HepG2 (cell line): ENCODE data around the gene HOXA13. TPM values are rescaled to one million over a fixed set of nuclear protein-coding genes. Genes with fewer than 3 reads are reported as not detected.

Experiments used
- ATAC-seq: fragments of 200-7000 bp; cut with Tn5 transposase; 3 replicates; pipeline ENCODE4 v1.9.1; 2020; ENCODE audit warnings: mild to moderate bottlenecking, moderate library complexity
- BruUV-seq: library from RNA; stranded (reverse); fragments of 400-500 nt; replicated peaks from 2 replicates; lab custom pipeline; 2021; lab: Mats Ljungman, UMichigan
- CTCF ChIA-PET: fragments of 300-600 bp; formaldehyde crosslinking; extraction: SDS; loops from one replicate; lab custom pipeline; 2021; ENCODE audit warnings: low total read pairs, inconsistent platforms, low intra/inter-chr PET ratio; lab: Yijun Ruan, JAX
- POLR2A ChIA-PET: fragments of 350-600 bp; sonication (Branson Sonifier 250); formaldehyde crosslinking; loops from one replicate; lab custom pipeline; 2020; ENCODE audit warnings: antibody characterized with exemption, inconsistent platforms; lab: Yijun Ruan, JAX
- DNase-seq: peaks from one replicate; pipeline ENCODE4 v3.0.0-alpha.2; 2015; ENCODE audit warnings: low spot score
- FAIRE-seq: peaks from 3 replicates; lab custom pipeline; 2011; peaks lifted over from hg19 to GRCh38; lab: Jason Lieb, UNC
- H2AFZ ChIP-seq: one replicate; pipeline ENCODE4 v1.6.1; 2011; ENCODE audit warnings: low read length, inconsistent platforms
- H3K27ac ChIP-seq: fragments of 300-600 bp; 3 replicates; pipeline ENCODE4 v1.8.0; 2011; ENCODE audit warnings: mixed run types, mild to moderate bottlenecking, mixed read lengths, low read length, inconsistent platforms; ENCODE audit not compliant: insufficient read depth; ENCODE audit errors: extremely low read length
- H3K27me3 ChIP-seq, 2 experiments: fragments of 200-600 bp in 1 of 2; 2 replicates in 1 of 2; 3 replicates in 1 of 2; pipeline versions ENCODE4 v1.6.0 to v1.8.0; 2011; ENCODE audit warnings: low read length in 2 of 2, mild to moderate bottlenecking in 2 of 2, moderate library complexity in 2 of 2, inconsistent platforms in 1 of 2; ENCODE audit not compliant: insufficient read depth in 2 of 2, control insufficient read depth in 1 of 2
- H3K36me3 ChIP-seq, 2 experiments: fragments of 200-600 bp in 1 of 2; replicated peaks in 1 of 2; 2 replicates in 1 of 2; 3 replicates in 1 of 2; pipeline versions ENCODE4 v1.5.1 to v1.8.0; 2011; ENCODE audit warnings: low read length in 2 of 2, inconsistent platforms in 1 of 2; ENCODE audit not compliant: insufficient read depth in 2 of 2, control insufficient read depth in 1 of 2
- H3K4me1 ChIP-seq: 2 replicates; pipeline ENCODE4 v1.5.1; 2012; ENCODE audit warnings: low read length, inconsistent platforms; ENCODE audit not compliant: insufficient read depth
- H3K4me2 ChIP-seq: 2 replicates; pipeline ENCODE4 v1.6.0; 2011; ENCODE audit warnings: low read depth, low read length, inconsistent platforms
- H3K4me3 ChIP-seq, 3 experiments: fragments of 200-600 bp in 1 of 3; sonication (generic), shearing (Covaris generic) in 1 of 3; replicated peaks in 1 of 3; 2 replicates each; pipeline ENCODE4 v1.5.1; 2011 to 2016; ENCODE audit warnings: low read length in 3 of 3, inconsistent platforms in 2 of 3, low read depth in 2 of 3, mild to moderate bottlenecking in 2 of 3, control low read depth in 1 of 3, mixed read lengths in 1 of 3; ENCODE audit not compliant: insufficient read depth in 1 of 3
- H3K79me2 ChIP-seq: one replicate; pipeline ENCODE4 v1.6.1; 2011; ENCODE audit warnings: low read length, inconsistent platforms; ENCODE audit not compliant: insufficient read depth
- H3K9ac ChIP-seq: 2 replicates; pipeline ENCODE4 v1.6.0; 2011; ENCODE audit warnings: mild to moderate bottlenecking, low read depth, low read length, inconsistent platforms; ENCODE audit not compliant: insufficient read depth
- H3K9me3 ChIP-seq: 2 replicates; pipeline ENCODE4 v1.5.1; 2012; ENCODE audit warnings: mild to moderate bottlenecking, low read length
- H4K20me1 ChIP-seq: 2 replicates; pipeline ENCODE4 v1.6.0; 2011; ENCODE audit warnings: inconsistent platforms, mild to moderate bottlenecking, low read length, moderate library complexity; ENCODE audit not compliant: insufficient read depth
- CREM ChIP-seq, 2 experiments: sonication (generic) in 1 of 2; formaldehyde crosslinking in 1 of 2; IDR thresholded peaks; 2 replicates each; pipeline versions ENCODE4 v1.4.0 to v1.6.1; 2016 to 2020; ENCODE audit warnings: antibody characterized with exemption in 1 of 2, mild to moderate bottlenecking in 1 of 2, missing genetic modification reagents in 1 of 2
- ELK4 ChIP-seq: sonication (generic); formaldehyde crosslinking; IDR thresholded peaks from 2 replicates; pipeline ENCODE4 v1.9.0; 2021; ENCODE audit warnings: missing genetic modification reagents, borderline replicate concordance
- HNRNPUL1 ChIP-seq: fragments of 200-400 bp; formaldehyde crosslinking; IDR thresholded peaks from 2 replicates; pipeline ENCODE4 v1.6.1; 2017; ENCODE audit warnings: low read depth, mild to moderate bottlenecking, low read length, moderate library complexity
- KLF6 ChIP-seq: IDR thresholded peaks from 2 replicates; pipeline ENCODE4 v1.8.0; 2016; ENCODE audit warnings: missing biosample characterization, missing genetic modification reagents
- LCORL ChIP-seq, 2 experiments: fragments of 450-650 bp in 1 of 2; sonication (generic) in 1 of 2; formaldehyde crosslinking in 1 of 2; IDR thresholded peaks; 2 replicates each; pipeline versions ENCODE4 v1.5.0 to v1.6.1; 2017 to 2020; ENCODE audit warnings: antibody characterized with exemption in 1 of 2, missing genetic modification reagents in 1 of 2
- NFYC ChIP-seq: IDR thresholded peaks from 2 replicates; pipeline ENCODE4 v1.6.1; 2016; ENCODE audit warnings: missing genetic modification reagents, missing compliant biosample characterization
- SMAD9 ChIP-seq: sonication (generic); formaldehyde crosslinking; IDR thresholded peaks from 2 replicates; pipeline ENCODE4 v1.5.1; 2020; ENCODE audit warnings: mild to moderate bottlenecking, missing genetic modification reagents
- SOX13 ChIP-seq, 3 experiments: fragments of 450-650 bp in 1 of 3; sonication (generic) in 1 of 3; formaldehyde crosslinking in 1 of 3; IDR thresholded peaks in 2 of 3; conservative IDR thresholded peaks in 1 of 3; 2 replicates each; pipeline versions ENCODE4 v1.5.0 to v1.6.1; 2016 to 2020; ENCODE audit warnings: antibody characterized with exemption in 1 of 3, mild to moderate bottlenecking in 1 of 3, missing compliant biosample characterization in 1 of 3, missing genetic modification reagents in 1 of 3, moderate library complexity in 1 of 3
- SP1 ChIP-seq, 2 experiments: fragments of 450-650 bp in 1 of 2; sonication (generic) in 1 of 2; formaldehyde crosslinking in 1 of 2; IDR thresholded peaks; 2 replicates each; pipeline versions ENCODE4 v1.4.0 to v1.6.1; 2016 to 2020; ENCODE audit warnings: missing genetic modification reagents in 1 of 2
- TEF ChIP-seq: sonication (generic); formaldehyde crosslinking; IDR thresholded peaks from 2 replicates; pipeline ENCODE4 v1.5.0; 2020; ENCODE audit warnings: missing genetic modification reagents
- TP53 ChIP-seq: sonication (generic); formaldehyde crosslinking; conservative IDR thresholded peaks from 2 replicates; pipeline ENCODE4 v1.4.0; 2020; ENCODE audit warnings: missing genetic modification reagents
- ZBTB25 ChIP-seq: IDR thresholded peaks from 2 replicates; pipeline ENCODE4 v1.6.1; 2018; ENCODE audit warnings: missing genetic modification reagents
- ZC3H4 ChIP-seq: sonication (generic); formaldehyde crosslinking; IDR thresholded peaks from 2 replicates; pipeline ENCODE4 v1.4.0; 2020; ENCODE audit warnings: missing genetic modification reagents, borderline replicate concordance
- ZNF331 ChIP-seq: sonication (generic); formaldehyde crosslinking; IDR thresholded peaks from 2 replicates; pipeline ENCODE4 v1.4.0; 2020; ENCODE audit warnings: missing genetic modification reagents
- ZNF33B ChIP-seq: sonication (generic); formaldehyde crosslinking; IDR thresholded peaks from 2 replicates; pipeline ENCODE4 v1.5.1; 2020; ENCODE audit warnings: mild to moderate bottlenecking, missing genetic modification reagents
- ZNF674 ChIP-seq: sonication (generic); formaldehyde crosslinking; IDR thresholded peaks from 2 replicates; pipeline ENCODE4 v1.5.0; 2020; ENCODE audit warnings: low read depth, mild to moderate bottlenecking, missing genetic modification reagents
- ZNF775 ChIP-seq: sonication (generic); formaldehyde crosslinking; IDR thresholded peaks from 2 replicates; pipeline ENCODE4 v1.4.0; 2020; ENCODE audit warnings: missing genetic modification reagents, mild to moderate bottlenecking, moderate library complexity, borderline replicate concordance
- in situ Hi-C: cut with HindIII; loops from 2 replicates; pipeline ENCODE4 v1.10.0; 2017; ENCODE audit warnings: low pct_unique_long_range_greater_than_20kb; ENCODE audit not compliant: extremely low pct_ligation_motif_present
- intact Hi-C: fragments of 100-400 bp; cut with micrococcal nuclease; formaldehyde crosslinking; loops from one replicate; pipeline ENCODE4 v1.10.0; 2022; ENCODE audit not compliant: unreplicated experiment
- polyA plus RNA-seq, 8 experiments: library from polyadenylated mRNA; depleted of rRNA in 3 of 8; stranded (reverse) in 7 of 8; unstranded in 1 of 8; fragments of >200 nt; fragmentation: Illumina TruSeq in 4 of 8; extraction: Trizol in 4 of 8; gene quantifications; 2 replicates each; pipeline versions ENCODE4 v1.2.1 to v1.2.3, GENCODE V29; 2011 to 2016; ENCODE audit warnings: low read depth in 4 of 8, missing spikeins in 1 of 8, mixed read lengths in 1 of 8; ENCODE audit not compliant: insufficient read depth in 1 of 8
- total RNA-seq, 5 experiments: library from RNA; depleted of rRNA; stranded (reverse); fragments of >200 nt; fragmentation: Illumina TruSeq; extraction: Trizol; gene quantifications; 2 replicates each; pipeline ENCODE4 v1.2.3, GENCODE V29; 2016; ENCODE audit warnings: low read depth in 1 of 5
- TF ChIP-seq, protein P1 (sequence below): sonication (generic); formaldehyde crosslinking; IDR thresholded peaks from 2 replicates; pipeline ENCODE4 v1.5.0; 2020; ENCODE audit warnings: missing genetic modification reagents
- TF ChIP-seq, protein P2 (sequence below): sonication (generic); formaldehyde crosslinking; IDR thresholded peaks from 2 replicates; pipeline ENCODE4 v1.5.0; 2020; ENCODE audit warnings: missing genetic modification reagents

HOXA13 gene
- total and polyA plus RNA-seq, 2 of the 13 experiments (the other 11 are each of a cell fraction or from before 2014, with no cell fraction given): 0.01 to 0.04 TPM

DNA sequence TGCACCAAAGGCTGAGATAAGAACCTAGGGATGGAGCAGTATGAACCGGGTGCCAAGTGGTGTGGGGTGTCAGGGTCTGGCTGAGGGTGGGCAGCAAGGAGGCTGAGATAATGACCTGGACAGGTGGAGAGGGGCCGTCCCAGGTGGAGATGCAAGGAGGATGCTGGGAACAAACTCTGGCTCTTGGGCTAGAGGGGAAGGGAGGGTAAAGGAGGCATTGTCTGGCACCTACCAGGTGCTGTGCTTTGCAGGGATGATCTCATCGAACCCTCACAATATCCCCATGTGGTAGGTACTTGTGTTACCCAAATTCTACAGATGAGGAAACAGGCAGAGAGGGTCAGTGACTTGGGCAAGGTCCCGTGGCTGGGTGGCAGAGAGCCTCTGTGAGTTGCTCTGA, 19.9 kb upstream of the HOXA13 start (continued):
- TF ChIP-seq, protein P1, sequence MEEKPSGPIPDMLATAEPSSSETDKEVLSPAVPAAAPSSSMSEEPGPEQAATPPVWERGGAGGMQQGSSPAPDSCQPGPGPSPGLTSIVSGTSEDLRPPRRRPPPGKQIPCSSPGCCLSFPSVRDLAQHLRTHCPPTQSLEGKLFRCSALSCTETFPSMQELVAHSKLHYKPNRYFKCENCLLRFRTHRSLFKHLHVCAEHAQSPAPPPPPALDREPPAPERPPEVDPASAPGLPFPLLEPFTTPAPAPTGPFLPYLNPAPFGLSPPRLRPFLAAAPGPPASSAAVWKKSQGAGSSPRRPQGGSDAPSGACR (CRISPR knock-in tag): no peak
- no peak for TF ChIP-seq TEF (CRISPR knock-in tag)
- no peak for TF ChIP-seq ZNF331 (CRISPR knock-in tag)
- TF ChIP-seq KLF6 (CRISPR knock-in tag): no peak
- TF ChIP-seq, protein P2, sequence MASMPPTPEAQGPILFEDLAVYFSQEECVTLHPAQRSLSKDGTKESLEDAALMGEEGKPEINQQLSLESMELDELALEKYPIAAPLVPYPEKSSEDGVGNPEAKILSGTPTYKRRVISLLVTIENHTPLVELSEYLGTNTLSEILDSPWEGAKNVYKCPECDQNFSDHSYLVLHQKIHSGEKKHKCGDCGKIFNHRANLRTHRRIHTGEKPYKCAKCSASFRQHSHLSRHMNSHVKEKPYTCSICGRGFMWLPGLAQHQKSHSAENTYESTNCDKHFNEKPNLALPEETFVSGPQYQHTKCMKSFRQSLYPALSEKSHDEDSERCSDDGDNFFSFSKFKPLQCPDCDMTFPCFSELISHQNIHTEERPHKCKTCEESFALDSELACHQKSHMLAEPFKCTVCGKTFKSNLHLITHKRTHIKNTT (CRISPR knock-in tag): no peak
- no peak for TF ChIP-seq SMAD9
- no peak for TF ChIP-seq LCORL (IDR thresholded peaks at IDR 0.05)
- TF ChIP-seq LCORL (CRISPR knock-in tag; IDR thresholded peaks at IDR 0.05): no peak
- TF ChIP-seq ZC3H4 (CRISPR knock-in tag): no peak
- TF ChIP-seq HNRNPUL1: no peak
- no peak for TF ChIP-seq SOX13 (IDR thresholded peaks at IDR 0.05)
- TF ChIP-seq SOX13 (CRISPR knock-in tag; conservative IDR thresholded peaks at IDR 0.05 in 1 of 2, IDR thresholded peaks at IDR 0.05 in 1 of 2): no peak

DNA sequence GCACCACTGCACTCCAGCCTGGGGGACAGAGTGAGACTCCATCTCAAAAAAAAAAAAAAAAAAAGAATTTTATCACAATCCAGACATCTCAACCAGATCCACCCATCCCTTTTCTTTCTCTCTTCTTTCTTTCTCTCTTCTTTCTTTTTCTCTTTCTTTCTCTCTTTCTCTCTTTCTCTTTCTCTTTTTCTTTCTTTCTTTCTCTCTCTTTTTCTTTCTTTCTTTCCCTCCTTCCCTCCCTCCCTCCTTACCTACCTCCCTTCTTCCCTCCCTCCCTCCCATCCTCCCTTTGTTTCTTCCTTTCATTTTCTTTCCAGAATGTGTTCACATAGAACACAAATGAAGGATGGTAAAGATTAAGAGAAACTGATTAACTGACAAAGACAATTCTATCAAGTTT, 18.1 kb upstream of the HOXA13 start:
- FAIRE-seq: no peak
- in situ Hi-C loops: no loop called here
- peaks cover 3 to 28% of the 10 kb centered on the region in 2 experiments; a peak in 3 of 5 replicates for H3K27me3 ChIP-seq
- TF ChIP-seq ELK4 (CRISPR knock-in tag) (no peak), CREM (IDR thresholded peaks at IDR 0.05) (no peak), CREM (CRISPR knock-in tag; IDR thresholded peaks at IDR 0.05) (no peak), TP53 (CRISPR knock-in tag) (no peak), ZNF674 (CRISPR knock-in tag) (no peak), NFYC (CRISPR knock-in tag) (no peak), ZNF775 (CRISPR knock-in tag) (no peak), SP1 (IDR thresholded peaks at IDR 0.05) (no peak), SP1 (CRISPR knock-in tag; IDR thresholded peaks at IDR 0.05) (no peak), ZNF33B (CRISPR knock-in tag) (no peak), ZBTB25 (CRISPR knock-in tag) (no peak)

More for the DNA sequence above, 18.1 kb upstream of the HOXA13 start:
- no TSS peak for BruUV-seq
- no peaks in the 10 kb centered on the region for H3K79me2 ChIP-seq
- no peak overlapping the region for H3K4me2 ChIP-seq
- no peak for DNase-seq
- intact Hi-C loops: no loop called here
- no peak for ATAC-seq
- POLR2A ChIA-PET: no interaction called here
- H3K36me3 ChIP-seq: no peaks in the 10 kb centered on the region
- H3K4me3 ChIP-seq: no peak overlapping the region
- no peaks in the 10 kb centered on the region for H4K20me1 ChIP-seq
- no peaks in the 10 kb centered on the region for H3K9me3 ChIP-seq
- H3K27ac ChIP-seq: no peak overlapping the region
- H2AFZ ChIP-seq: no peak overlapping the region
- H3K4me1 ChIP-seq: no peaks in the 10 kb centered on the region
- H3K9ac ChIP-seq: no peak overlapping the region
- CTCF ChIA-PET: no interaction called here
